MG63 (cell line): ENCODE data around the gene ACOX2. TPM values are rescaled to one million over a fixed set of nuclear protein-coding genes. Genes with fewer than 3 reads are reported as not detected.

ENCODE experiments used
- DNase-seq: peaks from one replicate; pipeline ENCODE4 v3.0.0-alpha.2; 2020
- H3K27me3 ChIP-seq: fragments of 250-450 bp; sonication (Bioruptor Pico); 2 replicates; pipeline ENCODE4 v1.5.1; 2020; ENCODE audit warnings: mild to moderate bottlenecking, moderate library complexity
- H3K36me3 ChIP-seq: fragments of 250-450 bp; sonication (Bioruptor Pico); 2 replicates; pipeline ENCODE4 v1.5.1; 2020; ENCODE audit warnings: mild to moderate bottlenecking, moderate library complexity
- H3K4me3 ChIP-seq: fragments of 250-450 bp; sonication (Bioruptor Pico); 2 replicates; pipeline ENCODE4 v1.5.1; 2020; ENCODE audit warnings: mild to moderate bottlenecking, moderate library complexity
- H3K9me3 ChIP-seq: fragments of 250-450 bp; sonication (Bioruptor Pico); 2 replicates; pipeline ENCODE4 v1.5.1; 2020; ENCODE audit warnings: mild to moderate bottlenecking, moderate library complexity
- total RNA-seq: library from RNA; depleted of rRNA; stranded (reverse); fragments of >200 nt; shearing (Covaris generic); gene quantifications from 2 replicates; pipeline ENCODE4 v1.2.3, GENCODE V29; 2014; ENCODE audit warnings: low replicate concordance

ACOX2 gene
- total RNA-seq, 1 experiment from 2014 or later: 23.4 TPM

DNA sequence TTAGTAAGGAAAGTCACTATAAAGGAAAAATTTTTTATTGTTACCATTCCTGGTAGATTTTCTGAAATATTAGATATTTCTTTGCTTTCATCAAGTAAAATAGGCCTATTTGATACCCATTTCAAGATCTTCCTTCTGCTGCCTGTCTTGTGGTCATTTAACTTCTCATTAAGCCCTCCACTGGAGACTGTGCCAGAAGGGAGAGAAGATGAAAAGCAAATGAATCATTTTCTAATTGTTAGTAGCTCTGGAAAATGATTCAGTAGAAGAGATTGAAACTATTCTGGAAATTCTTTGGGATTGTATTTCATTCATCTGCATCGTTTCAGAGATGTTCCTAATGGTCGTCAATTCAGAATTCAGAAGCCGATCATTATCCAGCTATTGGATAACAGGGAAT, 41.9 kb downstream of the ACOX2 start:
- Histone ChIP-seq H3K9me3 (no peaks in the 10 kb centered on the region), H3K27me3 (no peaks in the 10 kb centered on the region), H3K4me3 (no peak overlapping the region), H3K36me3 (no peaks in the 10 kb centered on the region)
- DNase-seq: no peak

DNA sequence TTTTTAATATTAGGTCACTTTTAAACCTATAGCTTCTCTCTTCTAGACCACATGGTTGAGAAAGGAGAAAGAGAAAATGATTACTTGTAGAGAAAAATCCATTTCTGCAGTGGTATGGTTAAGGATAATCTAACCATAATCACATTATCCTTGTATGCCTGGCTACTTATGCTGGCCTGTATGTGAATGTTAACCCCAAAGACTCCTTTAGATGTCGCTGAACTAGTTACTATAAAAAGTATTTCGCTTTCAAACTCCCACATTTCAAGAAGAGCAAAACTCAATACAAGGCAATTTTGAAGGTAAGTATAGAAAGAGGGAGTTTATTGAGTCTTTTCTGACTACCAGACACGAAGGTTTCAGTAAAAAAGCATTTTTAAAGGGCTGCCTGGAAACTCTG, 42.9 kb downstream of the ACOX2 start:
- Histone ChIP-seq H3K36me3 (no peaks in the 10 kb centered on the region), H3K9me3 (no peaks in the 10 kb centered on the region), H3K4me3 (no peak overlapping the region; the same call in 1 of the 2 replicates), H3K27me3 (no peaks in the 10 kb centered on the region)
- DNase-seq: no peak

DNA sequence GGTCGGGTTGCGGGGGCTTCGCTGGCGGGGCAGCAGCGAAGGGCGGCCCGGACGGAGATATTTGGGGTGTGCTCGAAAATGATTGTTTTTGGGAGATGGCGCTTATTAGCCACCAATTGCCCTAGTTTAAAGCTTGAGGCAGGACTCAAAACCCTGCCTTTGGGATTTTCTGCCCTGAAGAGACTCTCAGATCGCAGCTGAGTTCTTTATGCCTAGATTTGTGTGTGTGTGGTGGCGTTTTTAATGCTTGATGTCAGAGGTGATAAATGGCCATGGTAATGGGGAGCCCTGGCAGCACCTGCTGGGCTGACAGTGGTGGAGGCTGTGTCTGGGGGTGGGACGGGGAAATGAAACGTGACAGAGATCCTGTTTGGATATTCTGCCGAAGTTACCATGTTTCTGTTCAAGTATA, 44.5 kb downstream of the ACOX2 start:
- peak overlapping the region; percentile 62 for H3K4me3 ChIP-seq
- H3K36me3 ChIP-seq: no peaks in the 10 kb centered on the region
- no peaks in the 10 kb centered on the region for H3K9me3 ChIP-seq
- no peak for DNase-seq
- no peaks in the 10 kb centered on the region for H3K27me3 ChIP-seq

DNA sequence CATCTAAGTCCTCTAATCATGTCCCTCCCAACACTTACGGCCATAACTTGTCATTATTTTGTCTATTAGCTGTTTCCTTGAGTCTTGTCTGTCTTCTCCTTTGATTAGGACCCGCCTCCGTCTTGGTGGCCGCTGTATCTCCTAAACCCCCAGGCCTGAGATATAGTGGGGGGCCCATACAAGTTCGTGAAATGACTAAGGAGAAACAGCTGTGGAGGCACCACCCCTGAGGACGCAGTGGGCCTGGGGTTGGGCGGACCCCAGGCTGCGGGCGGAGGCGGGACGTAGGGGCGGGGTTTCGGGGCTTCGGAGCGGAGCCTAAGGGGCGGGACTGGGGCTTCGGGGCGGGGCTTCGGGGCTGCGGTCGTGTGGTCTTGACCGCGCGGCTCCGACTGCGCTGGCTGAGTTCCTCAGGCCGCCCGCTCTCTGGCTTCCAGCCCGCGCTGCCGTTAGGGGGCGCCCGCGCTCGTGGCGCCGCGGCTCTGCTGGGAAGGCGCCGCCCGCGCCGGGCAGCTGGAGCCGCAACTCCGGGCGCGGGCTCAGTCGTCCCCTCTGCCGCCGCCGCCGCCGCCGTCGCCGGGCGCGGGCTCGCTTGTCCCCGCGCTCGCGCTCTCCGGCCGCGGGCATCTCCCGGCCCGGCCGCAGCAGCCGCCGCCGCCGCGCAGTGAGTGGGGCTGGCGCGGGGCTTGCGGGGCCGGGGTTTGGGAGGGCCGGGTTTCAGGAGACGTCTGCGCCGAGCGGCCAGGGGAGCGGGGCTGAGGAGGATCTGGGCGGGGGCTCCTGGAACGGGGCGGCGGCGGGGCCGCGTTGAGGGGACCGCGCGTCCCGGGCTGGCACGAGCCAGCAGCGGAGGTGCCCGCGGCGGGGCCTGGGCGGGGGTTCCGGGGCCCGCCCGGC, 45.2 kb downstream of the ACOX2 start, which contains the start of gene KCTD6:
Gene KCTD6 (plus strand): TSS at position 591 of the 897 bp plus-strand sequence. CDS start 6,660 bp downstream, outside the sequence.
- DNase-seq: peak; percentile 81
- no peaks in the 10 kb centered on the region for H3K27me3 ChIP-seq
- H3K36me3 ChIP-seq: no peaks in the 10 kb centered on the region
- H3K4me3 ChIP-seq: peak within 1 kb of the TSS; percentile 62
- no peaks in the 10 kb centered on the region for H3K9me3 ChIP-seq

DNA sequence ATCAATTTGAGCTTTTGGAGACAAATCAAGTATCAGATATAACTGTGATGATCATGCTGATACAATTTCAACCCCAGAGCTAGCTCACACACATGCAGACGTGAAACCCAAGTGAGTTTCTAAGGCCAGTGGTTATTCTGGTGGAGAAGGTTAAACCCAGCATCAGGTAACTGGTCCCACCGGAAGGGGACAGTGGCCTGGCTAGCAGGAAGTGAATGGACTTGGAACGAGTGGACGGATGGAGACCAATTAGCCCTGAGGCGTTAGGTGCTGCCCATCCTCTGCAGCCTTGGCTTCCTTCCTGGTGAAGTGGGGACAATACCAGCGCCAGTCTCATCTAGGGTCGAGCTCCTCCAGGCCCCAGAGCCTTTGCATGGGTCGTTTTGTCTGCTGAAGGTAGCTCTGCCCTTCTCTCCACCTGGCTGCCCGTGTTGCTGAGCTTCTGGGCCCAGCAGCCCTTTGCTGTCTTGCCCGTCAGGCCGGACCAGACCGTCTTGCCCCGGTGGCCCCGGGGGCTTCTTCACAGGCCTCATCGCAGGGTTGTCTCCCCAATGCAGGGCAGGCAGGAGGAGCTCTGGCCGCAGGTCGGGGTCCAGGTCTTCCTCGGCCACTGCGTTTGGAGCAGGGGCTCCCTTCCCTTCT, 46.0 kb downstream of the ACOX2 start:
- no peaks in the 10 kb centered on the region for H3K27me3 ChIP-seq
- H3K4me3 ChIP-seq: peak overlapping the region; percentile 31
- H3K36me3 ChIP-seq: no peaks in the 10 kb centered on the region
- H3K9me3 ChIP-seq: no peaks in the 10 kb centered on the region
- no peak for DNase-seq

DNA sequence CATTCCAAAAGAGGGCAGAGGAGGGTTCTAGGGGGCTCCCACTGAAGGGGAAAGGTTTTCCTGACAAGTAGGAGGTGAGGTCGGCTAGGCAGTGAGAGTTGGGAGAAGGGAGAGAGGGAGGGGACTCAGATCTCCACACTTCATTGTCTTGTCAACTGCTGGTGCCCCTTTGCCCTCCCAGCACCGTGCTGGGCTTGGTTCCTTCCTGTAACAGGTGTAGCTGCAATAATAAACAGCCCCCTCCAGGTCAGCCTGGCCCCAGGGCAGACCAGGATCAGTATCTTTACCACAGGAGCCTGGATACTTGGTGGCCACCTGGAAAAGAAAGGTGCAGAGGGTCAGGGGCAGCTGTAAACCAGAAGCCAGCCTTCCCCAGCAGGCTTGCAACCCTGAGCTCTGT, 48.0 kb downstream of the ACOX2 start:
- Histone ChIP-seq H3K4me3 (no peak overlapping the region), H3K27me3 (no peaks in the 10 kb centered on the region), H3K9me3 (no peaks in the 10 kb centered on the region), H3K36me3 (no peaks in the 10 kb centered on the region)
- DNase-seq: no peak

DNA sequence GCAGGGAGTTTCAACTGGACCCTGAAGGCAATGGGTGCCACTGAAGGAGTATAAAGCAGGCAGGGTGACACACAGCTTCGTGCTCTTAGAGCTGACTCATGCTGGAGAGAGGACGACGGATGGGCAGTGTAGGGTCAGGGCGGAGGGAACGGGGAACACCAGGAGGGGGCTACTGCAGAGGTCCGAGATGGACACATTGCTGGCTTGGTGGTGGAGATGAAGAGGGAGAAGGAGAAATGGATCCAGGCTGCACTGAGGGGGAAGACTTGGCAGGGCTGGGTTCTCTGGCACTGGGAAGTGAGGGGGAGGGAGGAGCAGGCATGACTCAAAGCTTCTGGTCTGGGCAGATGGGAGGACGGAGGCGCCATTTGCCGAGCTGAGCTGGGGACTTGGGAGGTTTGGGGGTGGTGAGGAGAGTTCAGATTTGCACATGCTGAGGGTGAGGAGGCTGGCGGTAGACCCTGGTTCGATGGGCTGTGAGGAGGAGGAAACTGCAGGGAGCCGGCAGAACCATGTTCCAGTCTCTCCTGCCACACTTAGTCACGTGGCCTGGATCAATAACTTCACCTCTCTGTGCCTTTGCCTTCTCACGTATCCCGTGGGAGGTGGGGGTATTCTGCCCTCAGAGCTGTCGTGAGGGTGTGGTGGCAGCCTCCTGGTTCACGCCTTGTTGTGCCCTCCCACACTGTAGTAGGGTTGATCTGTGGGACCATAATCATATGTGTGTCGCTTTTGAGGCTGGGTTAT, 49.7 kb downstream of the ACOX2 start:
- H3K4me3 ChIP-seq: no peak overlapping the region
- DNase-seq: peak; percentile 70
- H3K36me3 ChIP-seq: no peaks in the 10 kb centered on the region
- H3K27me3 ChIP-seq: no peaks in the 10 kb centered on the region
- H3K9me3 ChIP-seq: no peaks in the 10 kb centered on the region

DNA sequence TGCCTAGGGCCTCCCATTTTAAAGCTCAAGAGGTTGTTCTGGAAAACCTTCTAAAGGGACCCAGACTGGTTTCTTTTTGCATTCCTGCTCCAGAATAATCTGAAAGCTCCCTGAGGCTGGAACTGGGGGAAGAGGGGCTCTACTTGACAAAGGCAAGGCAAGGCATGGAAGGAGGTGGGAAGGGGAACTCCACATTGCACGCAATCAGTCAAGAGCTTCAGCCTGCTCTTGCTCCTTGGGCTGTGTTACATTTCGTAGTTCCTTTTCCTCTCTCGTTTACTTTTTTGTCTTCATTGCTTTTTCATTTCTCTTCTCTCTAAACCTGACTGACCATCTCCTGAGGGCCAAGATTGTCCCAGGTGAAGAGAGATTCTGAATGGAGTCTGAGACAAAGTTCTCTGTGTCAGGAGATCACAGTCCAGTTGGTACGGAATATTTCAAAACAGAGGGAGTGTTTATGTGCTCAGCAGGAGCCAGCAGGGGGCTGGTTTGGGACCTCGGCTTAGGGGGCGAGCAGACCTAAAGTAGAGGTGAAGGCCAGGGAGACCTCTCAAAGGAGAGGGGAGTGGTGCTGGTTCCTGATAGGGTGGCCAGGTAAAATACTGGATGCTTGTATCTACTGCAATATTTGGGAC, 51.1 kb downstream of the ACOX2 start:
- no peak for DNase-seq
- no peaks in the 10 kb centered on the region for H3K36me3 ChIP-seq

DNA sequence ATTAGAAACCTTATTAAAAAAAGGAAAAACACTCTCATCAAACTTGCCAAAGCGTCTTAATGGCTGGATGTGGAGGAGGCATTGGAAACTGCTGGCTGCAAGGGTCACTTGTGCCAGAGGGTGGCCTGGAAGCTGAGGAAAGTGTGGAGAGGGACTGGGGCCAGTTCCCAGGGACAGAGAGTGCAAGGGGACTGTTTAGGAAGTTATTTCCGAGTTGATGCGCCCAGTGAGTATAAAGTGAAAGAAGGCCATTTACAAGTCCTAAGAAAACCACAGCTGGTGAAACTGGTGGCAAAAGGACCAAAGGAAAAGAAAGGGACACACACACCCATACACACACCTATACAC, 52.3 kb downstream of the ACOX2 start:
- no peak for DNase-seq
- no peaks in the 10 kb centered on the region for H3K36me3 ChIP-seq
- no peaks in the 10 kb centered on the region; the same call in 1 of the 2 replicates for H3K9me3 ChIP-seq
- no peaks in the 10 kb centered on the region for H3K27me3 ChIP-seq
- no peak overlapping the region for H3K4me3 ChIP-seq

More for the DNA sequence above, 51.1 kb downstream of the ACOX2 start:
- H3K4me3 ChIP-seq: no peak overlapping the region
- no peaks in the 10 kb centered on the region; the same call in 1 of the 2 replicates for H3K9me3 ChIP-seq
- H3K27me3 ChIP-seq: no peaks in the 10 kb centered on the region

DNA sequence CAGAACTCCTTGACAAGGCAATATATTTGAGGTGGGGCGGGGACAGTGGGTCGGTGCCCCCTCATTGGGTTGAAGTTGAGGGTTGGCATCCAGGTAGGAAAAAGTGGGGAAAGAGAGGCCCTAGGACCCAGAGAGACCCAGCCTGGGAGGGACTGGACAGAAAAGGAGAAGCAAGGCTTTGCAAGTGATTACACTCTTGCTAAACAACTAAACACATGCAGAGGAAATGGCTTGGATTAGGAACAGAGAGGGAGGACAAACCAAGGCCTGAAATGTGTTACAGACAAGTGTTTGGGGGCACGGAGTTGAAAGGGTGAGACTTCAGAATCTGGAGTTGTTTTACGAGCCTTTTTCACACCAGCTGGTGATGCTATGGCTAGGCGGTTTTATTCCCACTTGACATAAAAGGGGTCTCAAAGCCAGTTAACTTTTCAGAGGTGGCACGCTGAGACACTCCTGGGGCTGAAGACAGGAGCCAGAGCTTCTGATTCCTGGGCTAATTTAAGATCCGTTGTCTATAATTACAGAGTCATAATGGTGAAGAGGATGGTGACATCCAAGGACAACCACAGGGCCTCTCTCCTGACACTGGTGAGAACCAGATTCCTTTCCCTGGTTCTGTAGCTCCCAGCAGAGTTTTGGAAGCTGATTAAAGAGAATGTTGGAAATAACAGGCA, 52.8 kb downstream of the ACOX2 start:
- Histone ChIP-seq H3K36me3 (no peaks in the 10 kb centered on the region), H3K4me3 (no peak overlapping the region)
- no peak for DNase-seq

DNA sequence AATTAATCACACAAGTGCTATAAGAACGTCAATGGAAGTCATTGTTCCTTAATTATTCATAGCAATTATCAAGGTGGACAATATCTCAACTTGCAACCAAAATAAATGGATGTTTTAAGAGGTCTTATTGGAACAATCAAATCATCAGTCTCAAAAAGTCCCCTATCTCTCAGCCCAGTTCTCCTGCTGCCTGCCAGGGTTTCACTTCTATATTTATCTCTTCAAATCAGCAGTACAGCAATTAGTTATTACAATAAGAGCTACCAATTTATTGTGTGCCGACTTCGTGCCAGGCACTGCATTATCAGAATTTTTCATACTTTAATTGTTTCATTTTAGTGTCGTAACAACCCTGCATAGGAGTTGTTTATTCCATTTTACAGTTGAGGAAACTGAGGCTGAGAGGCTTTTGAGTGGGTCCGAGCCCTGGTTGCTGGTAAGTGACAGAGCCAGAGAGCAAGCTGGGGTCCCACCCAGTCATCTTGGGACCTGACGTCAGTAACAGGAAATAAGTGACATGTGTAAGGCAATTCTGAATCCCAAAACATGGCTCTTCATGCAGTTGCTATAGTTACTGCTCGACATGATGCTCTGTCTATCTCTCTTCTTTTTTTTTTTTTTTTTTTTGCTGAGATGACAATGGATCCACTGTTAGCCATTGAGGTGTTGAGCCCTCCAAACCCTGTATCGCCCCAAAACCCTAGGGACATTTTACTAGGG, 53.9 kb downstream of the ACOX2 start:
- no peak for DNase-seq
- no peaks in the 10 kb centered on the region for H3K36me3 ChIP-seq
- H3K9me3 ChIP-seq: no peaks in the 10 kb centered on the region; the same call in 1 of the 2 replicates
- no peak overlapping the region for H3K4me3 ChIP-seq
- H3K27me3 ChIP-seq: no peaks in the 10 kb centered on the region

More for the DNA sequence above, 52.8 kb downstream of the ACOX2 start:
- Histone ChIP-seq H3K9me3 (no peaks in the 10 kb centered on the region; the same call in 1 of the 2 replicates), H3K27me3 (no peaks in the 10 kb centered on the region)

DNA sequence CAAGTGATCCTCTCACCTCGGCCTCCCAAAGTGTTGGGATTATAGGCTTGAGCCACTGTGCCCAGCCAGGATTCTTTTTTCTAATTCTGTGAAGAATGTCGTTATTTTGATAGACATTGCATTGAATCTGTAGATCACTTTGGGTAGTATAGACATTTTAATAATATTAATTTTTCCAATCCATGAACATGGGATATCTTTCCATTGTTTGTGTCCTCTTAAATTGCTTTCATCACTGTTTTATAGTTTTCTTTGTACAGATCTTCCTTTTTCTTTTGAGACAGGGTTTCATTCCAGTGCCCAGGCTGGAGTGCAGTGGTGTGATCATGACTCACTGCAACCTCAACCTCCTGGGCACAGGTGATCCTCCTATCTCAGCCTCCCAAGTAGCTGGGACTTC, 56.7 kb downstream of the ACOX2 start:
- H3K9me3 ChIP-seq: no peaks in the 10 kb centered on the region; the same call in 1 of the 2 replicates
- DNase-seq: no peak
- H3K27me3 ChIP-seq: no peaks in the 10 kb centered on the region
- no peaks in the 10 kb centered on the region for H3K36me3 ChIP-seq
- no peak overlapping the region for H3K4me3 ChIP-seq

DNA sequence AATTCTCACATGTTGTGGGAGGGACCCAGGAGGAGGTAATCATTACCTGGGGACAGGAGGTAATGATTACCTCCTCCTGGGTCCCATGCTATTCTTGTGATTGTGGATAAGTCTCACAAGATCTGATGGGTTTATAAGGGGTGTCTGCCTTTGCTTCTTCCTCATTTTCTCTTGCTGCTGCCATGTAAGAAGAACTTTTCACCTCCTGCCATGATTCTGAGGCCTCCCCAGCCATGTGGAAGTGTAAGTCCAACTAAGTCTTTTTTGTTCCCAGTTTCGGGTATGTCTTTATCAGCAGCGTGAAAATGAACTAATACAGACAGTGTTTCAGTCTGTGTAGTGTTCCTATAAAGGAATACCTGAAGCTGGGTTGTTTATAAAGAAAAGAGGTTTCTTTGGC, 58.2 kb downstream of the ACOX2 start:
- Histone ChIP-seq H3K36me3 (no peaks in the 10 kb centered on the region), H3K4me3 (no peak overlapping the region), H3K27me3 (no peaks in the 10 kb centered on the region), H3K9me3 (no peaks in the 10 kb centered on the region; the same call in 1 of the 2 replicates)
- no peak for DNase-seq

DNA sequence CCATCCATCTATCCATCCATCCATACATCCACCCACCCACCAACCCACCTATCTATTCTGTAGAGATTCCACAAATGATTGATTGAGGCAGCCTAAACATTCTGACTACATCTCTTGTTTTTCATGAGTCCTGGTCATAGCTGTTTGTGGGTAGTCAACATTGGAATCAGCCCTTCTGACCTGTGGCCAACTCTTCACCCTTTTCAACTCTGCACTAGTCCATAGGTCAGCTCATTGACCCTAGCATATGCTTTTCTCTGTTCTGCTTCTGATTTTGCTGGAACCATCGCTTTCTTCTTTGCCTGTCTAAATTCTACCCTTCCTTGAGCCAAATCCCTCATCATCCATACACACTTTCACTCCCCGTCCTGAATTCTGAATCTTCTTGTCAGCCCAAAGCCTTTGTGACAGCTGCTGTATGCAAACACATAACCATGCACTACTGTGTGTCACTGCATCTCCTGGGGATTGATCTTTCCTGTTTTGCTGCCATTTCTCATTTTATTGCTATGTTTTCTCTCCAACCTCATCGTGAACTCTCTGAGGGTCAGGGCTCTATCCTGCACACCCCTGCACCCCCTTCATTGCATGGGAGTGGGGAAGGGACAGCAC, 61.9 kb downstream of the ACOX2 start:
- Histone ChIP-seq H3K27me3 (no peaks in the 10 kb centered on the region), H3K36me3 (no peaks in the 10 kb centered on the region), H3K9me3 (no peaks in the 10 kb centered on the region), H3K4me3 (no peak overlapping the region)
- DNase-seq: no peak

DNA sequence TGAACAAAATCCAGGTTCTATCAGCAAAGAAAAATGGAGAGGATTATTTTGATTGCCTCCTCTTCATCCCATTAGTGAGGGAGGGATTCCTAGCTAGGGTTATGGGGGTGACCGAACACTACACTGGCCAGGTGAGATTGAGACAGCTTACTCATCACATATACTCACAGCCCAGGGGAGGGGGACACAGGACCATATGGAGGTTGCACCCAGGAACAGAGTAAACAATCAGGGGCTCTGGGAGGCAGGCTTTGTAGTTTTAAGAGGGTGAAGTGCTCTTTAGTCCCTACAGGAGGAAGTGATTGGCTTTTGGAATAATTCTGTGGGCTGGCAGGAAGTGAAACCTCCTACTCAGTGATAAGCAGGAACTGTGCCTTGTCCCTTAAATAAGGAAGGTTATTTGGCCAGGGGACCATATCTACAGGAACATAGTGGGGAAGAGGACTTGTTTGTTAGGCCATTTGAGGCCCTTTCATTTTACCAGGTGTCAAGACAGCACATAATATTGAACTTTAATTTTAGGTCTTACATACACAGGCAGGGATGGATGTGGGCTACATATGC, 62.6 kb downstream of the ACOX2 start:
- H3K36me3 ChIP-seq: no peaks in the 10 kb centered on the region
- no peaks in the 10 kb centered on the region for H3K9me3 ChIP-seq
- H3K27me3 ChIP-seq: no peaks in the 10 kb centered on the region
- DNase-seq: no peak
- no peak overlapping the region for H3K4me3 ChIP-seq
